Body of pancreas (tissue), 4 donors: ENCODE data around the gene CEP112. TPM values are rescaled to one million over a fixed set of nuclear protein-coding genes. Genes with fewer than 3 reads are reported as not detected.

ENCODE experiments used
- ATAC-seq: fragments of 150-250 bp; one replicate; pipeline ENCODE4 v1.9.1; 2016
- DNase-seq, 4 donors: peaks; one replicate each; pipeline ENCODE4 v3.0.0-alpha.2; 2019
- H3K27ac ChIP-seq, 4 donors: fragments of 200-600 bp; sonication (generic); 1 replicate in 3 of 4; 2 replicates in 1 of 4; pipeline versions ENCODE4 v1.5.1 to v1.6.1; 2016 to 2019; ENCODE audit warnings: mild to moderate bottlenecking in 1 of 4, mixed read lengths in 1 of 4, moderate library complexity in 1 of 4
- H3K27me3 ChIP-seq, 2 donors: fragments of 200-600 bp; sonication (generic); one replicate each; pipeline ENCODE4 v1.6.0; 2016; ENCODE audit warnings: mild to moderate bottlenecking in 1 of 2
- H3K36me3 ChIP-seq, 2 donors: fragments of 200-600 bp; sonication (generic); replicated peaks in 1 of 2; 2 replicates each; pipeline ENCODE4 v1.5.1; 2016; ENCODE audit warnings: low read depth in 2 of 2; ENCODE audit not compliant: insufficient read depth in 1 of 2
- H3K4me1 ChIP-seq: fragments of 200-600 bp; sonication (generic); one replicate; pipeline ENCODE4 v1.6.0; 2016
- H3K4me3 ChIP-seq, 2 donors: fragments of 200-600 bp; sonication (generic); 1 replicate in 1 of 2; 2 replicates in 1 of 2; pipeline ENCODE4 v1.5.1; 2016 to 2019
- H3K9me3 ChIP-seq, 3 donors: fragments of 200-600 bp; sonication (generic); 1 replicate in 2 of 3; 2 replicates in 1 of 3; pipeline ENCODE4 v1.5.1; 2016
- POLR2A ChIP-seq, 3 donors: fragments of 450-650 bp; IDR thresholded peaks; one replicate each; pipeline ENCODE4 v1.6.1; 2016; ENCODE audit warnings: antibody characterized with exemption in 3 of 3, mild to moderate bottlenecking in 2 of 3
- WGBS, 2 donors: methylation state at CpG; one replicate each; pipeline ENCODE4 v1.1.5; 2017; 5-methylcytosine and 5-hydroxymethylcytosine counted together
- intact Hi-C: fragments of 100-400 bp; cut with DNase I; formaldehyde crosslinking; loops from one replicate; pipeline ENCODE4 v1.15.1; 2023
- total RNA-seq, 2 donors: library from RNA; depleted of rRNA; stranded (reverse); fragments of >200 nt; gene quantifications; one replicate each; pipeline ENCODE4 v1.1.0, GENCODE V29; 2016
- TF ChIP-seq, protein P1 (sequence below), 7 experiments: fragments of 450-650 bp in 4 of 7; fragments of 200-600 bp in 3 of 7; sonication (generic) in 3 of 7; IDR thresholded peaks; one replicate each; pipeline ENCODE4 v1.5.1; 2016 to 2019; ENCODE audit warnings: antibody characterized with exemption in 7 of 7

Gene CEP112
- total RNA-seq, 2 donors from 2014 or later, result 5.2 to 10.2 TPM

- H3K9me3 ChIP-seq, result no peaks in the 10 kb centered on the region
- H3K4me3 ChIP-seq, result no peak overlapping the region
- WGBS, 2 donors, result 78 to 82% methylated on average over 19 of the region's 19 CpGs
- ATAC-seq (no peak), DNase-seq (no peak)
- intact Hi-C loops, result no loop called here
- H3K27ac ChIP-seq, result no peak overlapping the region
- H3K27me3 ChIP-seq, result no peaks in the 10 kb centered on the region
- H3K4me1 ChIP-seq, result peaks cover 5% of the 10 kb centered on the region
- TF ChIP-seq, protein P1, sequence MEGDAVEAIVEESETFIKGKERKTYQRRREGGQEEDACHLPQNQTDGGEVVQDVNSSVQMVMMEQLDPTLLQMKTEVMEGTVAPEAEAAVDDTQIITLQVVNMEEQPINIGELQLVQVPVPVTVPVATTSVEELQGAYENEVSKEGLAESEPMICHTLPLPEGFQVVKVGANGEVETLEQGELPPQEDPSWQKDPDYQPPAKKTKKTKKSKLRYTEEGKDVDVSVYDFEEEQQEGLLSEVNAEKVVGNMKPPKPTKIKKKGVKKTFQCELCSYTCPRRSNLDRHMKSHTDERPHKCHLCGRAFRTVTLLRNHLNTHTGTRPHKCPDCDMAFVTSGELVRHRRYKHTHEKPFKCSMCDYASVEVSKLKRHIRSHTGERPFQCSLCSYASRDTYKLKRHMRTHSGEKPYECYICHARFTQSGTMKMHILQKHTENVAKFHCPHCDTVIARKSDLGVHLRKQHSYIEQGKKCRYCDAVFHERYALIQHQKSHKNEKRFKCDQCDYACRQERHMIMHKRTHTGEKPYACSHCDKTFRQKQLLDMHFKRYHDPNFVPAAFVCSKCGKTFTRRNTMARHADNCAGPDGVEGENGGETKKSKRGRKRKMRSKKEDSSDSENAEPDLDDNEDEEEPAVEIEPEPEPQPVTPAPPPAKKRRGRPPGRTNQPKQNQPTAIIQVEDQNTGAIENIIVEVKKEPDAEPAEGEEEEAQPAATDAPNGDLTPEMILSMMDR (IDR thresholded peaks at IDR 0.05), result no peak
- TF ChIP-seq POLR2A (IDR thresholded peaks at IDR 0.05), result no peak
- no peaks in the 10 kb centered on the region for H3K36me3 ChIP-seq
These were observed 598.7 kb downstream of the CEP112 start for GRCh38 chr17:65593092-65593854.

GRCh38 chr17:65592125-65592965 is 599.6 kb downstream of the CEP112 start:
- intact Hi-C loops, result no loop called here
- no peak for DNase-seq
- no peak for ATAC-seq
- peaks cover 9% of the 10 kb centered on the region for H3K4me1 ChIP-seq
- no peaks in the 10 kb centered on the region for H3K36me3 ChIP-seq
- H3K27ac ChIP-seq, result no peak overlapping the region
- 85 to 90% methylated on average over 4 to 7 of the region's 7 CpGs for WGBS, 2 donors
- no peak for TF ChIP-seq POLR2A (IDR thresholded peaks at IDR 0.05)
- TF ChIP-seq, protein P1 (IDR thresholded peaks at IDR 0.05), result no peak
- H3K27me3 ChIP-seq, result no peaks in the 10 kb centered on the region
- H3K9me3 ChIP-seq, result no peaks in the 10 kb centered on the region
- H3K4me3 ChIP-seq, result no peak overlapping the region

- Histone ChIP-seq H3K27ac (no peak overlapping the region), H3K4me3 (no peak overlapping the region), H3K36me3 (no peaks in the 10 kb centered on the region), H3K4me1 (peaks cover 22% of the 10 kb centered on the region), H3K27me3 (no peaks in the 10 kb centered on the region), H3K9me3 (no peaks in the 10 kb centered on the region)
- WGBS, 2 donors, result 90 to 91% methylated on average over 4 to 5 of the region's 5 CpGs
- TF ChIP-seq, protein P1 (IDR thresholded peaks at IDR 0.05), result no peak
- no peak for TF ChIP-seq POLR2A (IDR thresholded peaks at IDR 0.05)
- DNase-seq (no peak), ATAC-seq (no peak)
- intact Hi-C loops, result no loop called here
These were observed 602.6 kb downstream of the CEP112 start for GRCh38 chr17:65589321-65589720.

- H3K36me3 ChIP-seq, result no peaks in the 10 kb centered on the region
- peak; percentile 24 to 62 (median 32) for DNase-seq
- WGBS, 2 donors, result 48 to 60% methylated on average over 9 of the region's 9 CpGs
- no peak overlapping the region for H3K27ac ChIP-seq
- TF ChIP-seq POLR2A (IDR thresholded peaks at IDR 0.05), result no peak
- TF ChIP-seq, protein P1 (IDR thresholded peaks at IDR 0.05), result peak in 4 of 7 experiments; percentile 32 to 51 (median 38)
- ATAC-seq, result peak; percentile 19
- H3K4me1 ChIP-seq, result peaks cover 29% of the 10 kb centered on the region
- no peaks in the 10 kb centered on the region for H3K9me3 ChIP-seq
- H3K27me3 ChIP-seq, result no peaks in the 10 kb centered on the region
- no peak overlapping the region for H3K4me3 ChIP-seq
- intact Hi-C loops, result no loop called here
These were observed 603.6 kb downstream of the CEP112 start for GRCh38 chr17:65588181-65588808.
